Panc1 (cell line): ENCODE data around the gene ZNF454.

Source experiments
- POLR2AphosphoS5 ChIP-seq: IDR thresholded peaks from 2 replicates; pipeline ENCODE4 v1.6.1; 2012; ENCODE audit warnings: mild to moderate bottlenecking, low read depth, low read length, moderate library complexity
- TF ChIP-seq, protein P1 (sequence below): fragments of 450-650 bp; IDR thresholded peaks from 2 replicates; pipeline ENCODE4 v1.5.1; 2017; ENCODE audit warnings: mild to moderate bottlenecking

DNA sequence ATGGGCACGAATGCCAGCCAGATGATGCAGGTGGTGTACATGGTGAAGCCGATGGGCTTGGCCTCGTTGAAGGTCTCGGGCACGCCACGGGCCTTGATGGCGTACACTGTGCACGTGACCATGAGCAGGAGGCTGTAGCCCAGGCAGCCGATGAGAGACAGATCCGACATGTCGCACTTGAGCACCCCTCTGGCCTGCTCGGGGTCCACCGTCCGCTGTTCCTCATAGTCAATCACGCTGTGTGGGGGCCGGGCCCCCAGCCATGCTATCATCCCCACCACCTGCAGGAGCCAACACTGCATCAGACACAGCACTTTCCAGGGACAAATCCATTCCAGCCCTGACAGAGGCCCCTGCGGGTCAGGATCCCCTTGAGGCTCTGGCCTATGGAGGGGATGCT lies 41.9 kb downstream of the ZNF454 start:
- TF ChIP-seq, protein P1, sequence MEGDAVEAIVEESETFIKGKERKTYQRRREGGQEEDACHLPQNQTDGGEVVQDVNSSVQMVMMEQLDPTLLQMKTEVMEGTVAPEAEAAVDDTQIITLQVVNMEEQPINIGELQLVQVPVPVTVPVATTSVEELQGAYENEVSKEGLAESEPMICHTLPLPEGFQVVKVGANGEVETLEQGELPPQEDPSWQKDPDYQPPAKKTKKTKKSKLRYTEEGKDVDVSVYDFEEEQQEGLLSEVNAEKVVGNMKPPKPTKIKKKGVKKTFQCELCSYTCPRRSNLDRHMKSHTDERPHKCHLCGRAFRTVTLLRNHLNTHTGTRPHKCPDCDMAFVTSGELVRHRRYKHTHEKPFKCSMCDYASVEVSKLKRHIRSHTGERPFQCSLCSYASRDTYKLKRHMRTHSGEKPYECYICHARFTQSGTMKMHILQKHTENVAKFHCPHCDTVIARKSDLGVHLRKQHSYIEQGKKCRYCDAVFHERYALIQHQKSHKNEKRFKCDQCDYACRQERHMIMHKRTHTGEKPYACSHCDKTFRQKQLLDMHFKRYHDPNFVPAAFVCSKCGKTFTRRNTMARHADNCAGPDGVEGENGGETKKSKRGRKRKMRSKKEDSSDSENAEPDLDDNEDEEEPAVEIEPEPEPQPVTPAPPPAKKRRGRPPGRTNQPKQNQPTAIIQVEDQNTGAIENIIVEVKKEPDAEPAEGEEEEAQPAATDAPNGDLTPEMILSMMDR, result no peak
- no peak for TF ChIP-seq POLR2AphosphoS5
